HS-27A (cell line): ENCODE measurements around the gene NRXN2.
"Not testable (repeated sequence)": the region's sequence is repeated elsewhere in the genome, so short reads cannot be mapped to it uniquely, and the experiment has no call there.

ENCODE experiments used
- DNase-seq: peaks from one replicate; pipeline ENCODE4 v3.0.0-alpha.2; 2012; ENCODE audit warnings: low read depth, missing footprints

NRXN2 gene

GRCh38 chr11:64605244-64605560 lies 117.8 kb downstream of the NRXN2 start:
- DNase-seq: no peak

- no peak for DNase-seq
Observed at GRCh38 chr11:64604458-64605243, 118.3 kb downstream of the NRXN2 start.

- DNase-seq: no peak
Observed at GRCh38 chr11:64603411-64604110, 119.4 kb downstream of the NRXN2 start.

- DNase-seq: no peak
Observed at GRCh38 chr11:64602466-64603070, 120.4 kb downstream of the NRXN2 start.

- no peak for DNase-seq
Observed at GRCh38 chr11:64601605-64602465, 121.2 kb downstream of the NRXN2 start.

GRCh38 chr11:64600281-64600992 lies 122.6 kb downstream of the NRXN2 start:
- DNase-seq: no peak

- DNase-seq: no peak
Observed at GRCh38 chr11:64599698-64600211, 123.2 kb downstream of the NRXN2 start.

- no peak for DNase-seq
Observed at GRCh38 chr11:64598797-64599697, 124.0 kb downstream of the NRXN2 start.

GRCh38 chr11:64598106-64598796 lies 124.7 kb downstream of the NRXN2 start:
- no peak for DNase-seq

- DNase-seq: no peak
Observed at GRCh38 chr11:64597671-64598101, 125.3 kb downstream of the NRXN2 start.

- DNase-seq: not testable (repeated sequence)
Observed at GRCh38 chr11:64595922-64596321, 127.1 kb downstream of the NRXN2 start.

- DNase-seq: no peak
Observed at GRCh38 chr11:64594159-64594939, 128.6 kb downstream of the NRXN2 start.

- DNase-seq: no peak
Observed at GRCh38 chr11:64593156-64594105, 129.6 kb downstream of the NRXN2 start.

- no peak for DNase-seq
Observed at GRCh38 chr11:64592656-64593055, 130.3 kb downstream of the NRXN2 start.

- no peak for DNase-seq
Observed at GRCh38 chr11:64592234-64592615, 130.8 kb downstream of the NRXN2 start.

- DNase-seq: no peak
Observed at GRCh38 chr11:64591257-64592233, 131.5 kb downstream of the NRXN2 start.
